Lower leg skin (tissue), 4 donors: ENCODE data around the gene VSIR. TPM values are rescaled to one million over a fixed set of nuclear protein-coding genes. Genes with fewer than 3 reads are reported as not detected.

Source experiments
- DNase-seq, 2 donors: peaks; one replicate each; pipeline ENCODE4 v3.0.0-alpha.2; 2019; ENCODE audit warnings: low spot score in 2 of 2
- H3K4me3 ChIP-seq: fragments of 200-600 bp; sonication (generic); 2 replicates; pipeline ENCODE4 v1.5.1; 2017; ENCODE audit warnings: mild to moderate bottlenecking, low read depth; ENCODE audit not compliant: poor library complexity, severe bottlenecking
- POLR2A ChIP-seq, 2 donors: fragments of 450-650 bp; IDR thresholded peaks; one replicate each; pipeline ENCODE4 v1.6.1; 2016 to 2017; ENCODE audit warnings: antibody characterized with exemption in 2 of 2, mild to moderate bottlenecking in 1 of 2, moderate library complexity in 1 of 2
- WGBS, 2 donors: methylation state at CpG; one replicate each; pipeline ENCODE4 v1.1.5; 2018; 5-methylcytosine and 5-hydroxymethylcytosine counted together
- intact Hi-C: fragments of 100-400 bp; cut with DNase I; formaldehyde crosslinking; loops from one replicate; pipeline ENCODE4 v1.15.0; 2023; ENCODE audit warnings: low total_unique reads
- total RNA-seq, 4 donors: library from RNA; depleted of rRNA; stranded (reverse); fragments of >200 nt; gene quantifications; one replicate each; pipeline ENCODE4 v1.1.0, GENCODE V29; 2016
- TF ChIP-seq, protein P1 (sequence below), 3 donors: fragments of 450-650 bp; IDR thresholded peaks; one replicate each; pipeline ENCODE4 v1.5.1; 2016; ENCODE audit warnings: antibody characterized with exemption in 3 of 3, mild to moderate bottlenecking in 3 of 3, moderate library complexity in 2 of 3

VSIR gene
- total RNA-seq, 4 donors from 2014 or later = 14.5 to 56.5 (median 23.2) TPM

DNA sequence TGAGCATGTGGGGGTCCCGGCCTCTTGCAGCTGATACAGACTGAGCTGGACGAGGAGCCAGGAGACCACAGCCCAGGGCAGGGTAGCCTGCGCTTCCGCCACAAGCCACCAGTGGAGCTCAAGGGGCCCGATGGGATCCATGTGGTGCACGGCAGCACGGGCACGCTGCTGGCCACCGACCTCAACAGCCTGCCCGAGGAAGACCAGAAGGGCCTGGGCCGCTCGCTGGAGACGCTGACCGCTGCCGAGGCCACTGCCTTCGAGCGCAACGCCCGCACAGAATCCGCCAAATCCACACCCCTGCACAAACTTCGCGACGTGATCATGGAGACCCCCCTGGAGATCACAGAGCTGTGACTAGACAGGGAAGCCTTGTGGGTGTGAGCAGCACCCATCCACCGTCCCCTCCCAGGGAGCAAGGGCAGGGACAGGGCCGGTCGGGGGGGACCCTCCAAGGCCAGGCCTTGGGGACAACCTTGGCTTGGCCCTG lies 41.6 kb upstream of the VSIR start:
- no peak overlapping the region for H3K4me3 ChIP-seq
- 87 to 91% methylated on average over 13 to 21 of the region's 26 CpGs for WGBS, 2 donors
- intact Hi-C loops = no loop called here
- no peak for TF ChIP-seq POLR2A (IDR thresholded peaks at IDR 0.05)
- TF ChIP-seq, protein P1, sequence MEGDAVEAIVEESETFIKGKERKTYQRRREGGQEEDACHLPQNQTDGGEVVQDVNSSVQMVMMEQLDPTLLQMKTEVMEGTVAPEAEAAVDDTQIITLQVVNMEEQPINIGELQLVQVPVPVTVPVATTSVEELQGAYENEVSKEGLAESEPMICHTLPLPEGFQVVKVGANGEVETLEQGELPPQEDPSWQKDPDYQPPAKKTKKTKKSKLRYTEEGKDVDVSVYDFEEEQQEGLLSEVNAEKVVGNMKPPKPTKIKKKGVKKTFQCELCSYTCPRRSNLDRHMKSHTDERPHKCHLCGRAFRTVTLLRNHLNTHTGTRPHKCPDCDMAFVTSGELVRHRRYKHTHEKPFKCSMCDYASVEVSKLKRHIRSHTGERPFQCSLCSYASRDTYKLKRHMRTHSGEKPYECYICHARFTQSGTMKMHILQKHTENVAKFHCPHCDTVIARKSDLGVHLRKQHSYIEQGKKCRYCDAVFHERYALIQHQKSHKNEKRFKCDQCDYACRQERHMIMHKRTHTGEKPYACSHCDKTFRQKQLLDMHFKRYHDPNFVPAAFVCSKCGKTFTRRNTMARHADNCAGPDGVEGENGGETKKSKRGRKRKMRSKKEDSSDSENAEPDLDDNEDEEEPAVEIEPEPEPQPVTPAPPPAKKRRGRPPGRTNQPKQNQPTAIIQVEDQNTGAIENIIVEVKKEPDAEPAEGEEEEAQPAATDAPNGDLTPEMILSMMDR (IDR thresholded peaks at IDR 0.05) = no peak
- DNase-seq = peak in 1 of 2 donors; percentile 82

- no peak for TF ChIP-seq POLR2A (IDR thresholded peaks at IDR 0.05)
- TF ChIP-seq, protein P1 (IDR thresholded peaks at IDR 0.05) = no peak
- H3K4me3 ChIP-seq = no peak overlapping the region
- 45 to 46% methylated on average over 6 to 10 of the region's 11 CpGs for WGBS, 2 donors
- no peak for DNase-seq
- intact Hi-C loops = no loop called here
Measured at GRCh38 chr10:71812913-71813590, 39.7 kb upstream of the VSIR start.

DNA sequence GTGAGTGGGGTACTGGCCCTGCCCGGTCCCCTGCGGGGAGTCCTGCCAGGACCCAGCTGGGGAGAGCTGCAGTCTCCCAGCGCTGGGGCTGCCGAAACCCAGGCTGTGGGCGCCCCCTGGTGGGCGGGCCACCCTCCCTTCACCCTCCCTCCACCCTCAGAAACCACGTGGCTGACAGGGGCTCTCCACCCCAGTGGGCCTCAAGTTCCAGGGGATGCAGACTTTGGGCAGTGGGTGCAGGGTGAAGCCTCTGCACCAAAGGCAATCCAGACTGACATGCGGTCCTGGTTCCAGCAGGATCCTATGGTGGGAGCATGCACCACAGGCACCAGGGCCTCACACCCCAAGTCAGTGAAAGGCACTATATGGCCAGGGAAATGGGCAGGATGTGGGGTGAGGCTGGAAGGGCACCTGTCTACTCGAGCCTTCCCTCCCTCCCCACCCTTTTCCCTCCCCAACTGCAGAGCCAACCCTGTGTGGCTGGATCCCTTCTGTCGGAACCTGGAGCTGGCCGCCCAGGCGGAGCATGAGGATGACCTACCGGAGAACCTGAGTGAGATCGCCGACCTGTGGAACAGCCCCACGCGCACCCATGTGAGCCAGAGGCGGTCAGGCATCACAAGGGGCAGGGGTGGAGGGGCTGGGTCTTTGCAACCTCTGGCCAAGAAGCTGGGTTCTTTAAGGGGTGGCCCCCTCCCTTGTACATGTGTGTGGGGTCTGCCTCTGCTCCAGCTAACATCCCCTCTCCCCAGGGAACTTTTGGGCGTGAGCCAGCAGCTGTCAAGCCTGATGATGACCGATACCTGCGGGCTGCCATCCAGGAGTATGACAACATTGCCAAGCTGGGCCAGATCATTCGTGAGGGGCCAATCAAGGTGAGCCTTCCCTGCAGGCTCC lies 38.9 kb upstream of the VSIR start:
- intact Hi-C loops = no loop called here
- WGBS, 2 donors = 39 to 48% methylated on average over 13 to 20 of the region's 22 CpGs
- TF ChIP-seq, protein P1 (IDR thresholded peaks at IDR 0.05) = peak in 1 of 3 donors; percentile 51
- TF ChIP-seq POLR2A (IDR thresholded peaks at IDR 0.05) = no peak
- DNase-seq = peak; percentile 46 to 93
- no peak overlapping the region for H3K4me3 ChIP-seq

- intact Hi-C loops = no loop called here
- TF ChIP-seq POLR2A (IDR thresholded peaks at IDR 0.05) = no peak
- TF ChIP-seq, protein P1 (IDR thresholded peaks at IDR 0.05) = no peak
- no peak overlapping the region for H3K4me3 ChIP-seq
- WGBS, 2 donors = 85 to 89% methylated on average over 18 to 19 of the region's 19 CpGs
- DNase-seq = no peak
Measured at GRCh38 chr10:71811351-71811750, 38.0 kb upstream of the VSIR start.

DNA sequence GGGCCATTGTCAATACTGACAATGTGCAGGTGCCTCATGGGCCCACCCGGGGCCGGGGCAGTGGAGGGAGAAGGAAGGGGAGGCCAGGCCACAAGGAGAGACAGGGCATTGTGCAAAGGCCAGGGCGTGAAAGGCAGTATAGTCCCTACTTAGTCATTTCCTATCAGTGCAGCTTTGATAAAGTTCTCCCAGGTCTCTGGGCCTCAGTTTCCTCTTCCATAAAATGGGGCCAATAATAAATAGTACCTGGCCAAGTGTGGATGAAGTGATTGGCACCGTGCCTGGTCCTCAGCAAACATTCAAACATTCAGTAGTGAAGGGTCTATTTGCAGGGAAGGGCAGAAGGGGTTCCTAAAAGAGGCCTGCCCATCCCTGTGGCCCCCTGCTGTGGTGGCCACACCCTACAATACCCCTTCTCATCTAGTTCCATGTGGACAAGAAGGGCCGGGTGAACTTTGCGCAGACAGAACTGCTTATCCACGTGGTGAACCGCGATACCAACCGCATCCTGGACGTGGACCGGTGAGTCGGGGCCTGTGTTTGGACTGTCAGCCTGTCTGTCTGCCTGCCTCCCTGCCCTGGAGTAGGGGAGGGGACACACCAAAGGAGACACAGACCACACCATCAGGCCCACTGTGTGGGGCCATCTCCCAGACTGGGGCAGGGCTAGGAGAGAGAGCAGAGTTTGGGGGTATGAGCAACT lies 36.9 kb upstream of the VSIR start:
- WGBS, 2 donors = 77 to 92% methylated on average over 13 of the region's 13 CpGs
- TF ChIP-seq, protein P1 (IDR thresholded peaks at IDR 0.05) = no peak
- TF ChIP-seq POLR2A (IDR thresholded peaks at IDR 0.05) = no peak
- intact Hi-C loops = no loop called here
- H3K4me3 ChIP-seq = no peak overlapping the region
- no peak for DNase-seq
